Stimulated activated CD8-positive, alpha-beta memory T cell treated with anti-CD3 and anti-CD28 coated beads, Interleukin-7, amount 100 ng/mL, for 4 hours (primary cell): ENCODE data around the gene PRMT7.
A peak's percentile ranks its signal among the peaks of the same experiment; 100 is the strongest.

ENCODE experiments used
- DNase-seq, 2 donors: peaks; one replicate each; pipeline ENCODE4 v3.0.0-alpha.2; 2020; ENCODE audit warnings: low read depth in 2 of 2

PRMT7 gene

GRCh38 chr16:68363658-68364521, 53.1 kb downstream of the PRMT7 start:
- DNase-seq, result no peak

DNA sequence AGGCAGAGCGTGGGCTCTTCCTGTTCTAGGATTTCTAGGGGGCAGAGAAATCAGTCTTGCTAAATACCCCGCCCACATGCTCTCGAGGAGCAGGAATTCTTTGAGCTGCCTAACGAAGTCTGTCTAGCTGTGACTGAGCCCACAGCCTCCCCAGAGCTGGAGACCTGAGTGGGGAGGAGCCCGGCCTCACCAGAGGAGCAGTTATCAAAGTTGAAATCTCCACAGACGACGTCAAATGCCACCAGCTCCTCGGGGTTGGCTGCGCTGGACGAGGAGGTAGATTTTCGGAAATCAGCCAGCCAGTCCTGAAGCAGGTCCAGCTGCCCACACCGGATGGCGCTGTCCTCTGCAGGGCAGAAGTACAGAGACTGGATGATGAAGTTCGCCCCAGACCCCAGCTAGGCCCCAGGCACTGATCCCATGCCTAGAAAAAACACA, 53.8 kb downstream of the PRMT7 start:
- DNase-seq, result no peak

- DNase-seq, result no peak
Observed at GRCh38 chr16:68365167-68365817, 54.5 kb downstream of the PRMT7 start.

DNA sequence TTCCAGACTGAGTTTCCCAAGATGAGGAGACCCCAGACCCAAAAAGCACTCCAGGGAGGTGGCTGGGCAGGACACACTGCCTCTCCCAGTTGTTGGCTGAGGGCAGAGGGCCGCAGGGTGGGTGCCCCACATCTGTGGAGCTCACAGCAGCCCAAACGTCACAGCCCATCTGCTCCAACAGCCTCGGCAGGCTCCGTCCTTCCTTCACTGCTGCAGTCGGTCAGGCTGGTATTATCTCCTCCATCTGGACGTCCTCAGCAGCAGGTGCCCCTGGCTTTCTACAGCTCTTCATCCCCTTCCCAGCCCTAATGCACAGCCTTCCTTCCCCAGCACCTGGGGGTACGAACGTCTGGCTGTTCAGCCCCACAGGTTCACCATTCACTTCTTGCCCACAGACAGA, 55.2 kb downstream of the PRMT7 start:
- DNase-seq, result no peak

DNA sequence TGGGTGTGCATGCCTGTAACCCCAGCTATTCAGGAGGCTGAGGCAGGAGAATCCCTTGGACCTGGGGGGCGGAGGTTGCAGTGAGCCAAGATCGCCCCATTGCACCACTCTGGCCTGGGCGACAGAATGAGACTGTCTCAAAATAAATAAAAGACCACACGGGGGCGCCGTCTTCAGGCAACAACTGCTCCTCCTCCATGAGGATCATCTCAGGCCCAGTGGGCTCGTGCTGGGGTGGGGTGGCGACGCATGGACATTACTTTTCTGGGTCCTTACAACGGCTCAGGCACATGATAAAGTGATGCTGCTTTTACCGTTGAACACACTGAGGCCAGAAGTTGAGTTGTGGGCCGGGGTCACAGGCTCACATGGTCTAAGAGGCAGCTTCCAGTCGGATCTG, 56.2 kb downstream of the PRMT7 start:
- no peak for DNase-seq

- no peak for DNase-seq
Observed at GRCh38 chr16:68367440-68367839, 56.6 kb downstream of the PRMT7 start.

GRCh38 chr16:68367891-68368290, 57.1 kb downstream of the PRMT7 start:
- no peak for DNase-seq

DNA sequence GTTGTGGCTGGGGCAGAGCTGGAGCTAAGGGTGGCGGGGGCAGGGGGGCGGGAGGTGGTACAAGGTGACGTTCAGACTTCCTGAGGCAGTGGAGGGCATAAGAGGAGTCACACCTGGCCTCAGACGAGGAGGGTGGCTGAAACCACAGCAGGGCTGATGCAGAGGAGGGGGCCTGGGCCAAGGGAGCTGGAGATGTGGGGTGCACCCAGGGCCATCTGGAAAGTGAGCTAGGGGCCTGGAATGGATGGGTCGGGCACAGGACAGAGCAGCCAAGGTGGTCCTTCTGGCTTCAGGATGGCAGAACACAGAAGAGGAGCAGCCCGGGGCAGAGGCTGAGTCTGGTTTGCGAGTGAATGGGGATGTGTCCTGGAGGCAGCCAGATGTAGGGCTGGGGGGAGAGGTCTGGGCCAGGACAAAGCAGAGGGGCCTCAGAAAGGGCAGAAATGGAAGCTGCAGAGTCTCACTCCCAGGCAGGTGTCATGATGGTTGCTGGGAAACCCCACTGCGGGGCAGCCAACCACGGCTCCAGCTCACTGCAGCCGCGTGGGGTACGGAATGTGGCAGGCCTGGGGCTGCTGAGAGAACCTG, 57.6 kb downstream of the PRMT7 start:
- DNase-seq, result no peak

- no peak for DNase-seq
Observed at GRCh38 chr16:68369168-68369567, 58.3 kb downstream of the PRMT7 start.

DNA sequence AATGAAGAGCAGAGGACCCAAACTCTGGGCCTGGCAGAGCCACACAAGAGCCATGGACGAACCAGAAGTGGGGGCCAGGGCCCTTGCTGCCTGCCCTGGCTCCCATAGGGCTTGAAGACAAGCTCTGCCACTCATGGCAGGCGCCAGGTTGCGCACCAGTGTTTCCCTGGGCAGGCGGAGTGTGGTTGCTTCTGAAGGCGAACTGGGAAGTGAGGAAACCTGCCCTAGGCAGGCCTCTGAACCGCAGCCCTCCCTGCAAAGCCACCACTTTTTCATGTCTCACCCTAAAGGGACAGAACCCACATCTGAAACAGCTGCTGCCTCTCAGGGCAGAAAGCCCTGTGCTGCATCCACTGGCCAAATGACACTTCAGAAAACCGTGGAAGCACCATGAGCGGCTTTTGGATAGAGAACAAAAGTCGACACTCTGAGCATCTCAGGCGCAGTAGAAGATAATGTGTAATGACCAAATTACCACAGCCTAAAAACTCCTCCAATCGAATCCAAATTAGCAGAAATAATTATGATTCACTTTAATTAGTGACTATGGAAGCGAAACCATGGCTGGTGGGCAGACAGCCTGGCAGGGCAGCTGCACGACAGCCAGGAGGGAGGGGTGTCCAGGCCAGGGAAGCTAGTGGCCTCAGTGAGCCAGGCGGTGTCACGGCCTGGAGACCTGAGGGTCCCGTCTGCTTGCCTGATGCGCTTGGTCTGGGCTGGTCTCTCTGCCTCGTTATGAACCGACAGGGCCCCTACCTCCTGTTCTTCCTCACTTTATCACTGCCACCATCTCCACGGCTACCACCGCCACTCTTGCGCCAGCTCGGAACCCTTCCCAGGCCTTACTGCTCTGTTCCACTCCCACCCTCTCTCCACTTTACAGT, 59.1 kb downstream of the PRMT7 start:
- DNase-seq, result no peak

- peak in 1 of 2 donors; percentile 36 for DNase-seq
Observed at GRCh38 chr16:68370581-68371275, 59.9 kb downstream of the PRMT7 start.

DNA sequence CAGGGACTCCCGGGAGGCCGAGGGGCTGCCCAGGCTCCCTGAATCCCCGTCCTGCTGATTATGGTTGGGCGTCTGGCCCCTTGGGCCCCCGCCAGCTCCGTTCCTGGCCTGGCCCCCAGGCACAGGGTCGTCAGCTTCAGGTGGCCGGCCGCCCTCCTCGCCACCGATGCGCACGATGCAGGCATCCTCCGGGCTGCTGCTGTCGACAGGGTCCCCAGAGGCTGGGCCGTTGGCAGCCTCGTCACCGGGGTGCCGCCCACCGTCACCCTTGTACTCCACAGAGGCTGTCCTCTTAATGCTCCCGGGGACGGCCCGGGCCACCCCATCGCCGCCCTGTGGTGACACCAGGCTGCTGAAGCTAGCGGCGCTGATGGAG, 60.4 kb downstream of the PRMT7 start:
- DNase-seq, result no peak

- no peak for DNase-seq
Observed at GRCh38 chr16:68371706-68372380, 61.0 kb downstream of the PRMT7 start.

DNA sequence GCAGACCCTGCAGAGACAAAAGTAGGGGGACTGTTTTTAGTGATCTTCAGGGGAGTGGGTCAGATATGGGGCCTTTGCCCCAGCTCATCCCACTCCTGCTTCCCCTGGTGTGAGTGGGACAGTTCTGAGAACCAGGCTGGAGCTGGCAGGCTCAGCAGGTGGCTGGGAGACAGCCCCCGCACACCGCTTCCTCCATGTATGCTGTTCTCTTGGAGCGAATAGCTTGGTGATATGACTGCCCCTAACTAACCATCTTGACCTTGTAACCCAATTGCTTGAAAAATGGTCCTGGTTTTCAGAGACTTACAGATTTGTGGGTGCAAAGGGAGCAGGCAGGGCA, 61.5 kb downstream of the PRMT7 start:
- DNase-seq, result no peak

GRCh38 chr16:68372806-68373205, 62.0 kb downstream of the PRMT7 start:
- no peak for DNase-seq

GRCh38 chr16:68373528-68374245, 62.9 kb downstream of the PRMT7 start:
- no peak for DNase-seq

DNA sequence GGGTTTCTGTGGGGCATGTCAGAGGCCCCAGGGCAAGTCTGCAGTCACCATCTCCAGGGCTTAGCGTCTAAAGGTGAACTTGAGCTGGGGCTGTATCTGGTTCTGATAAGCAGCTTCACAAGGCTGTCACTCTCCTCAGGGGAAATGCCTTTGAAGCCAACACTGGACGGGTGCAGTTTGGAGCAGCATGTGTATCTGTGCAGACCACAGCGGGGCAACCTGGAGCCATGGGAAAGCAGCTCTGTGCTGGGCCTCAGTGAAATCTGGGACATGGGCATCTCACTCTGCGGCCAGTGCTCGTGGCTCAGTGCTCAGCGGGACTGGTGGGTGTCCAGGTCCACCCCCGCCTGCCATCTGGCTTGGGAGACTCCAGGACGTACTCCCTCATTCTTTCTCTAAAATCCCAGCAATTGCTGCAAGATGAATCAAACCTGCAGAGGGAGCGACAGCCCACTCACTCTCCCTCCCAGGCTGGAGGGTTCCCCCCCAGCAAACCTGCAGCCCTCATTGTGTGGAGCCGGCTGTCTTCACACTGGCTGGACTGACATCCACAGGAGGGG, 63.5 kb downstream of the PRMT7 start:
- no peak for DNase-seq

DNA sequence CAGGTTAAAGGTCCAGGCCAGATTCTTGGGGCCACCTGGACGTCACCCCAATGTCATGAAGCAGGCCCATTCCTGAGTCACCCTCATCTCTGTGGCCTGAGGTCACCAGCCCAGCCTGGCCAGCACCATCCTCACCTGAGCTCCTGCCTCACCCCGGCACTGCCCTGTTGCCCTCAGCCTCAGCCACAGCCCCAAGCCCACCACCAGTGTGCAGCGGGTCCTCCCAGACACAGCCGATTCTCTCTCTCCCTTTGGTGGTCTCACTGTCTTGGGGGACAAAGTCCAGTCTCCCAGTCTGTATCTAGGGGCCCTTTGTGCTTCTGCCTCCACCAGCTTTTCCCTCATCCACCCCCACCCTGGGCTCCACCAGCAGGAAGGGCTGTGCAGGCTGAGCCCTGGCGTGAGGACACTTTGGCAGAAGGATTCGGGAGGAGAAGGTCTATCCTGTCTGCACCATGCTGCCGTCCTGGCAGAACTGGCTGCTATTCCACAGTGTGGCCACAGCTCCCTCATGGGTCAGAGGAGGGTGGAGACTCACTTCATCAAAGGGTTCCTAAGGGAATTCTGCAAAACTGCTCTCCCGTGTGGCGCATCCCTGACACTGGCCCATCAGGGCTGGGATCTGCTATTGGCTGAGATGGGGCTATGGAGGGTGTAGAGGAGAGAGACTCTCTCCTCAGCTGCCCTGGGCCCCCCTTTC, 64.3 kb downstream of the PRMT7 start:
- no peak for DNase-seq
